H1 (cell line): ENCODE data around the gene GBX1. TPM values are rescaled to one million over a fixed set of nuclear protein-coding genes. Genes with fewer than 3 reads are reported as not detected.

Experiments
- CTCF ChIA-PET: fragments of 300-600 bp; sonication (Branson Sonifier 250); formaldehyde crosslinking; loops from one replicate; lab custom pipeline; 2021; ENCODE audit not compliant: partially characterized antibody; lab: Charles Lee
- POLR2A ChIA-PET: fragments of 300-600 bp; sonication (Branson Sonifier 250); formaldehyde crosslinking; loops from one replicate; lab custom pipeline; 2021; ENCODE audit warnings: inconsistent platforms; ENCODE audit not compliant: partially characterized antibody; lab: Charles Lee
- DNase-seq, 2 experiments: peaks; one replicate each; pipeline versions ENCODE4 v3.0.0 to v3.0.0-alpha.2; 2010 to 2022; ENCODE audit warnings: low spot score in 2 of 2, low read depth in 1 of 2, mixed read lengths in 1 of 2
- FAIRE-seq: peaks from 2 replicates; lab custom pipeline; 2011; peaks lifted over from hg19 to GRCh38; lab: Jason Lieb, UNC
- H2AFZ ChIP-seq: 2 replicates; pipeline ENCODE4 v1.8.1; 2012; ENCODE audit warnings: low read length, inconsistent platforms
- H2AK5ac ChIP-seq: 2 replicates; pipeline ENCODE4 v1.6.1; 2013; ENCODE audit warnings: low read depth, low read length
- H2BK120ac ChIP-seq: replicated peaks from 2 replicates; pipeline ENCODE3; 2013; ENCODE audit warnings: low read depth, low read length, inconsistent platforms
- H2BK12ac ChIP-seq: 2 replicates; pipeline ENCODE4 v1.6.1; 2013; ENCODE audit warnings: low read depth, low read length
- H2BK15ac ChIP-seq: 2 replicates; pipeline ENCODE4 v1.6.1; 2013; ENCODE audit warnings: low read length
- H2BK20ac ChIP-seq: 2 replicates; pipeline ENCODE4 v1.6.1; 2013; ENCODE audit warnings: low read length
- H2BK5ac ChIP-seq: 2 replicates; pipeline ENCODE4 v1.6.1; 2013; ENCODE audit warnings: low read depth, low read length
- H3K14ac ChIP-seq: 2 replicates; pipeline ENCODE4 v1.6.1; 2013; ENCODE audit warnings: inconsistent platforms; ENCODE audit not compliant: insufficient read length
- H3K18ac ChIP-seq: 2 replicates; pipeline ENCODE4 v1.6.1; 2013; ENCODE audit warnings: low read length; ENCODE audit errors: extremely low read depth
- H3K23ac ChIP-seq: 2 replicates; pipeline ENCODE4 v1.6.1; 2013; ENCODE audit warnings: inconsistent platforms; ENCODE audit not compliant: insufficient read length
- H3K23me2 ChIP-seq: 2 replicates; pipeline ENCODE4 v1.6.1; 2013; ENCODE audit warnings: low read depth, low read length
- H3K27ac ChIP-seq: 2 replicates; pipeline ENCODE4 v1.6.1; 2011; ENCODE audit warnings: low read depth, low read length, inconsistent platforms
- H3K27me3 ChIP-seq, 4 experiments: replicated peaks in 1 of 4; 1 replicate in 1 of 4; 2 replicates in 3 of 4; pipeline versions ENCODE4 v1.6.1 to v1.8.1; 2011 to 2013; ENCODE audit warnings: low read length in 3 of 4, mild to moderate bottlenecking in 3 of 4, inconsistent platforms in 2 of 4, mixed read lengths in 2 of 4, moderate library complexity in 1 of 4; ENCODE audit not compliant: control insufficient read depth in 3 of 4, insufficient read depth in 3 of 4; ENCODE audit errors: extremely low read depth in 1 of 4
- H3K36me3 ChIP-seq, 4 experiments: 2 replicates each; pipeline versions ENCODE4 v1.6.1 to v1.8.1; 2011 to 2013; ENCODE audit warnings: mild to moderate bottlenecking in 4 of 4, low read length in 3 of 4, moderate library complexity in 2 of 4, control low read depth in 1 of 4, inconsistent platforms in 1 of 4; ENCODE audit not compliant: insufficient read depth in 4 of 4, control insufficient read depth in 2 of 4
- H3K4ac ChIP-seq: replicated peaks from 2 replicates; pipeline ENCODE3; 2013; ENCODE audit warnings: low read length, low read depth, mixed read lengths, inconsistent platforms; ENCODE audit not compliant: insufficient read length
- H3K4me1 ChIP-seq, 4 experiments: replicated peaks in 1 of 4; 1 replicate in 1 of 4; 2 replicates in 3 of 4; pipeline versions ENCODE4 v1.6.1 to v1.8.1; 2011 to 2013; ENCODE audit warnings: low read length in 3 of 4, inconsistent platforms in 2 of 4, mixed read lengths in 1 of 4; ENCODE audit not compliant: insufficient read depth in 4 of 4, control insufficient read depth in 3 of 4
- H3K4me2 ChIP-seq, 2 experiments: 2 replicates each; pipeline versions ENCODE4 v1.6.1 to v1.8.1; 2011 to 2013; ENCODE audit warnings: low read depth in 2 of 2, low read length in 2 of 2, control low read depth in 1 of 2, inconsistent platforms in 1 of 2, mild to moderate bottlenecking in 1 of 2; ENCODE audit not compliant: insufficient read depth in 1 of 2
- H3K4me3 ChIP-seq, 4 experiments: fragments of 200-600, 300-600 bp in 1 of 4; sonication (generic), shearing (Covaris generic), sonication (Bioruptor Twin) in 1 of 4; 2 replicates each; pipeline versions ENCODE4 v1.5.1 to v1.8.1; 2011 to 2016; ENCODE audit warnings: low read length in 4 of 4, low read depth in 3 of 4, control low read depth in 2 of 4, inconsistent platforms in 2 of 4, mild to moderate bottlenecking in 2 of 4, mixed read lengths in 1 of 4, moderate library complexity in 1 of 4; ENCODE audit not compliant: insufficient read depth in 2 of 4; ENCODE audit errors: extremely low read depth in 1 of 4
- H3K56ac ChIP-seq: replicated peaks from 2 replicates; pipeline ENCODE3; 2013; ENCODE audit warnings: low read depth, mild to moderate bottlenecking, mixed read lengths, low read length, inconsistent platforms; ENCODE audit not compliant: insufficient read length
- H3K79me1 ChIP-seq: 2 replicates; pipeline ENCODE4 v1.6.1; 2013; ENCODE audit warnings: low read depth, low read length, control low read depth
- H3K79me2 ChIP-seq, 2 experiments: 2 replicates each; pipeline versions ENCODE4 v1.6.1 to v1.8.1; 2012 to 2013; ENCODE audit warnings: low read length in 2 of 2, mild to moderate bottlenecking in 2 of 2, inconsistent platforms in 1 of 2; ENCODE audit not compliant: insufficient read depth in 2 of 2, control insufficient read depth in 1 of 2
- H3K9ac ChIP-seq, 4 experiments: replicated peaks in 1 of 4; 1 replicate in 1 of 4; 2 replicates in 3 of 4; pipeline versions ENCODE4 v1.6.1 to v1.8.1; 2011 to 2013; ENCODE audit warnings: low read depth in 3 of 4, low read length in 3 of 4, control low read depth in 2 of 4, mild to moderate bottlenecking in 2 of 4, moderate library complexity in 2 of 4, inconsistent platforms in 1 of 4; ENCODE audit errors: extremely low read depth in 1 of 4
- H3K9me3 ChIP-seq, 2 experiments: 2 replicates each; pipeline versions ENCODE4 v1.6.1 to v1.8.1; 2012 to 2013; ENCODE audit warnings: mild to moderate bottlenecking in 2 of 2, moderate library complexity in 2 of 2, control low read depth in 1 of 2, inconsistent platforms in 1 of 2, low read depth in 1 of 2, low read length in 1 of 2, mixed read lengths in 1 of 2; ENCODE audit not compliant: insufficient read depth in 2 of 2
- H4K20me1 ChIP-seq, 2 experiments: replicated peaks in 1 of 2; 2 replicates each; pipeline versions ENCODE3 to v1.8.1; 2011 to 2013; ENCODE audit warnings: inconsistent platforms in 2 of 2, low read length in 2 of 2, mild to moderate bottlenecking in 1 of 2; ENCODE audit not compliant: insufficient read depth in 2 of 2, control insufficient read depth in 1 of 2
- H4K5ac ChIP-seq: 2 replicates; pipeline ENCODE4 v1.6.1; 2013; ENCODE audit warnings: low read length, low read depth, mixed read lengths, inconsistent platforms; ENCODE audit not compliant: insufficient read length
- H4K8ac ChIP-seq: 2 replicates; pipeline ENCODE4 v1.8.0; 2013; ENCODE audit warnings: mild to moderate bottlenecking, moderate library complexity, low read length, inconsistent platforms; ENCODE audit not compliant: insufficient read depth; ENCODE audit errors: extremely low read depth
- H4K91ac ChIP-seq: replicated peaks from 2 replicates; pipeline ENCODE3; 2013; ENCODE audit warnings: low read length, mixed read lengths, inconsistent platforms; ENCODE audit not compliant: insufficient read length
- CTCF ChIP-seq, 3 experiments: IDR thresholded peaks; 1 replicate in 2 of 3; 2 replicates in 1 of 3; pipeline versions ENCODE4 v1.5.1 to v1.6.1; 2011; ENCODE audit warnings: low read length in 3 of 3, mild to moderate bottlenecking in 3 of 3, inconsistent platforms in 2 of 3, low read depth in 1 of 3, moderate library complexity in 1 of 3; ENCODE audit not compliant: insufficient read depth in 1 of 3; ENCODE audit errors: control extremely low read depth in 1 of 3
- SIN3A ChIP-seq, 2 experiments: IDR thresholded peaks in 1 of 2; conservative IDR thresholded peaks in 1 of 2; 2 replicates each; pipeline ENCODE4 v1.6.1; 2011 to 2012; ENCODE audit warnings: low read length in 2 of 2, improper control_type of control experiment in 1 of 2, low read depth in 1 of 2, mild to moderate bottlenecking in 1 of 2
- TCF12 ChIP-seq: IDR thresholded peaks from 2 replicates; pipeline ENCODE4 v1.6.1; 2011; ENCODE audit warnings: low read depth, mild to moderate bottlenecking, low read length
- WGBS, 2 experiments: shearing (Covaris generic) in 1 of 2; methylation state at CpG; one replicate each; pipeline versions ENCODE4 v1.1.6 to v1.1.7; 2013 to 2015; ENCODE audit warnings: low lambda C conversion rate in 2 of 2, mixed read lengths in 2 of 2, inconsistent platforms in 1 of 2, low coverage in 1 of 2, missing lambda C conversion rate in 1 of 2; ENCODE audit not compliant: insufficient replicate concordance in 2 of 2, insufficient coverage in 1 of 2, insufficient read length in 1 of 2; ENCODE audit errors: extremely low coverage in 1 of 2, missing lambda C conversion rate in 1 of 2; 5-methylcytosine and 5-hydroxymethylcytosine counted together
- polyA plus RNA-seq, 7 experiments: library from polyadenylated mRNA; depleted of rRNA in 3 of 7; stranded (reverse) in 5 of 7; unstranded in 2 of 7; fragments of >200 nt in 5 of 7; fragments of 200-250 nt in 2 of 7; gene quantifications; 1 replicate in 5 of 7; 2 replicates in 1 of 7; 4 replicates in 1 of 7; pipeline versions ENCODE4 v1.2.1 to v1.2.3, GENCODE V29; 2011 to 2013; ENCODE audit warnings: missing spikeins in 2 of 7, mixed read lengths in 2 of 7
- total RNA-seq: library from RNA; stranded (reverse); fragmentation: NEBNext Ultra II Directional; extraction: Animal tissue kit (Norgen Biotek cat#: 25700); gene quantifications from 2 replicates; pipeline ENCODE4 v1.2.1, GENCODE V29; 2021
- TF ChIP-seq, protein P1 (sequence below): IDR thresholded peaks from 2 replicates; pipeline ENCODE4 v1.6.1; 2011; ENCODE audit warnings: low read depth, mild to moderate bottlenecking, low read length; ENCODE audit not compliant: insufficient read depth
- TF ChIP-seq, protein P2 (sequence below): IDR thresholded peaks from 2 replicates; pipeline ENCODE4 v1.6.1; 2012; ENCODE audit warnings: low read length, inconsistent platforms

Gene GBX1
- total and polyA plus RNA-seq, 2 of the 8 experiments (the other 6 are each of a cell fraction or from before 2014, with no cell fraction given): not detected

DNA sequence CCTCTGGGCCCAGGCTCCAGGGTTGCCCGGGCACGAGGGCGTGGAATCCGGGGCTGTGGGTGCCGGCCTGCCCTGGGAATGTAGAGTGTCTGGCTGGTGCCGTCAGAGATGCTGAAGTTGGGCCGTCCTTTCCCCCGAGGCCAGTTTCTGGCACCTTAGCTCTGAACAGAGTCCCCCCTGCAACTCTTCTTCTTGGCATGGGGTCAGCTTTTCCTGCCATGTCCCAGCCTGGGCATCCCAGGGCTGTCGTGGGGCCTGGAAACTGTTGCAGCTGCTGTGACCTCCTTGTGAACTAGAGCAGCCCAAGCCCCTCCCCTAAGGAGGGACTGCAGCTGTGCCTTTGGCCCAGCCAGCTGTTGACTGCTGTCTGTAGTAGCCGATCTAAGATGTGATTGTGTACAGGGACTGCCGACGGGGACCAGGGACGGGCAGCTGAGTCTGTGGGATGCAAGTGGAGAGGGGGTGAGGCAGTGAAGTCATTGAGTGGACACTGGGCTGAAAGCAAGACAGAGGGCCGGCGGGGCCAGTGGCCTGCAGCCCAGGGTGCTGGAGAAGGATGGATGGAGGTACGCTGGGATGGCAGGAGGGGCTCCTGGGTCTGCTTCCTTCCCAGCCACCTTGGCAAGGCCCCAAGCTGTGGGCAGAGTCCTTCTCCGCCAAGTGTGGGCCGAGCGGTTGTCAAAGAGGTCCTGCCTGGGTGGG, 35.8 kb downstream of the GBX1 start:
- no peak overlapping the region for H2AFZ ChIP-seq
- H3K9ac ChIP-seq: no peak overlapping the region
- no peak overlapping the region for H2AK5ac ChIP-seq
- no peak overlapping the region for H3K4ac ChIP-seq
- no peak for TF ChIP-seq SIN3A (conservative IDR thresholded peaks at IDR 0.05 in 1 of 2, IDR thresholded peaks at IDR 0.05 in 1 of 2; ENCODE audit: low read depth in 1 of 2, low read length in 2 of 2)
- no peak for TF ChIP-seq TCF12
- TF ChIP-seq, protein P1, sequence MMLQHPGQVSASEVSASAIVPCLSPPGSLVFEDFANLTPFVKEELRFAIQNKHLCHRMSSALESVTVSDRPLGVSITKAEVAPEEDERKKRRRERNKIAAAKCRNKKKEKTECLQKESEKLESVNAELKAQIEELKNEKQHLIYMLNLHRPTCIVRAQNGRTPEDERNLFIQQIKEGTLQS: no peak
- no peak for TF ChIP-seq CTCF (IDR thresholded peaks at IDR 0.05; ENCODE audit: control extremely low read depth in 1 of 3, insufficient read depth in 1 of 3, low read depth in 1 of 3, low read length in 3 of 3)
- TF ChIP-seq, protein P2, sequence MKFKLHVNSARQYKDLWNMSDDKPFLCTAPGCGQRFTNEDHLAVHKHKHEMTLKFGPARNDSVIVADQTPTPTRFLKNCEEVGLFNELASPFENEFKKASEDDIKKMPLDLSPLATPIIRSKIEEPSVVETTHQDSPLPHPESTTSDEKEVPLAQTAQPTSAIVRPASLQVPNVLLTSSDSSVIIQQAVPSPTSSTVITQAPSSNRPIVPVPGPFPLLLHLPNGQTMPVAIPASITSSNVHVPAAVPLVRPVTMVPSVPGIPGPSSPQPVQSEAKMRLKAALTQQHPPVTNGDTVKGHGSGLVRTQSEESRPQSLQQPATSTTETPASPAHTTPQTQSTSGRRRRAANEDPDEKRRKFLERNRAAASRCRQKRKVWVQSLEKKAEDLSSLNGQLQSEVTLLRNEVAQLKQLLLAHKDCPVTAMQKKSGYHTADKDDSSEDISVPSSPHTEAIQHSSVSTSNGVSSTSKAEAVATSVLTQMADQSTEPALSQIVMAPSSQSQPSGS: no peak
- TF ChIP-seq, all 59 proteins: peak for 0
- FAIRE-seq (no peak), DNase-seq (no peak)
- Histone ChIP-seq H2BK15ac (no peak overlapping the region), H2BK5ac (no peak overlapping the region), H2BK12ac (no peak overlapping the region), H3K56ac (no peak overlapping the region), H3K4me1 (peaks cover 0 to 6% (median 2%) of the 10 kb centered on the region in 4 experiments; a peak in 6 of 7 replicates), H3K27me3 (peaks cover 0 to 3% (median 1%) of the 10 kb centered on the region in 4 experiments; a peak in 2 of 7 replicates), H3K36me3 (peaks cover 0 to 10% (median 5%) of the 10 kb centered on the region in 4 experiments; a peak in 5 of 8 replicates), H3K14ac (no peak overlapping the region), H3K79me1 (no peaks in the 10 kb centered on the region), H3K23me2 (no peaks in the 10 kb centered on the region), H4K91ac (no peak overlapping the region), H4K20me1 (peaks cover 4 to 25% of the 10 kb centered on the region in 2 experiments), H3K18ac (no peak overlapping the region), H3K9me3 (no peaks in the 10 kb centered on the region), H3K23ac (no peak overlapping the region), H3K4me2 (no peak overlapping the region), H4K8ac (no peak overlapping the region), H2BK120ac (no peak overlapping the region), H3K27ac (no peak overlapping the region), H4K5ac (no peak overlapping the region), H3K4me3 (no peak overlapping the region), H3K79me2 (no peaks in the 10 kb centered on the region), H2BK20ac (no peak overlapping the region)
- WGBS, 2 experiments: 91% methylated on average over 19 of the region's 19 CpGs; no CpG with 5 or more reads in 1 of the 2 experiments
- CTCF ChIA-PET: interaction anchor here (0.8 to 11.7 kb wide), 9 partner anchors 11 to 114 kb away, joined by 3 to 197 read pairs (median 4); partner anchors contain the start of gene GBX1
- POLR2A ChIA-PET: interaction anchor here (0.5 to 1.2 kb wide), 2 partner anchors 15 to 41 kb away, joined by 3 read pairs; no protein-coding TSS in a partner anchor
